Lung (tissue), 12 donors: Measurements from ENCODE around the gene SPG7. TPM values are rescaled to one million over a fixed set of nuclear protein-coding genes. Genes with fewer than 3 reads are reported as not detected.

ENCODE experiments used
- ATAC-seq: fragments of 200-7000 bp; cut with Tn5 transposase; one replicate; pipeline ENCODE4 v1.9.1; 2020; ENCODE audit warnings: moderate number of reproducible peaks; ENCODE audit not compliant: insufficient read depth, low FRiP score
- DNase-seq, 3 donors: peaks; one replicate each; pipeline ENCODE4 v3.0.0-alpha.2; 2013 to 2017
- H3K27ac ChIP-seq, 2 donors: one replicate each; pipeline ENCODE4 v1.5.1; 2013; ENCODE audit warnings: mild to moderate bottlenecking in 2 of 2, moderate library complexity in 2 of 2, control low read depth in 1 of 2, inconsistent platforms in 1 of 2, low read depth in 1 of 2, low read length in 1 of 2
- H3K27me3 ChIP-seq, 3 donors: one replicate each; pipeline ENCODE4 v1.5.1; 2013; ENCODE audit warnings: low read length in 2 of 3; ENCODE audit not compliant: control insufficient read depth in 3 of 3, insufficient read depth in 3 of 3
- H3K36me3 ChIP-seq, 4 donors: one replicate each; pipeline ENCODE4 v1.5.1; 2013; ENCODE audit warnings: low read length in 4 of 4, mild to moderate bottlenecking in 1 of 4, moderate library complexity in 1 of 4; ENCODE audit not compliant: control insufficient read depth in 4 of 4, insufficient read depth in 4 of 4
- H3K4me1 ChIP-seq, 5 donors: one replicate each; pipeline ENCODE4 v1.5.1; 2013; ENCODE audit warnings: low read length in 5 of 5, mild to moderate bottlenecking in 2 of 5, moderate library complexity in 1 of 5; ENCODE audit not compliant: control insufficient read depth in 5 of 5, insufficient read depth in 5 of 5
- H3K4me3 ChIP-seq: one replicate; pipeline ENCODE4 v1.5.1; 2013; ENCODE audit warnings: mild to moderate bottlenecking, control low read depth, moderate library complexity
- H3K9ac ChIP-seq, 2 donors: one replicate each; pipeline ENCODE4 v1.5.1; 2013; ENCODE audit warnings: low read length in 2 of 2, control low read depth in 1 of 2; ENCODE audit not compliant: insufficient read depth in 1 of 2
- H3K9me3 ChIP-seq, 4 donors: one replicate each; pipeline ENCODE4 v1.5.1; 2013; ENCODE audit warnings: low read length in 3 of 4, mild to moderate bottlenecking in 1 of 4, moderate library complexity in 1 of 4; ENCODE audit not compliant: control insufficient read depth in 4 of 4, insufficient read depth in 3 of 4
- WGBS, 2 donors: extraction: QIAGEN DNeasy Blood & Tissue Kit; methylation state at CpG; one replicate each; pipeline ENCODE4 v1.1.7; 2013; 5-methylcytosine and 5-hydroxymethylcytosine counted together
- polyA plus RNA-seq, 2 donors: library from polyadenylated mRNA; stranded (reverse); fragments of 200-250 nt; gene quantifications; one replicate each; pipeline ENCODE4 v1.2.1, GENCODE V29; 2013
- total RNA-seq, 2 donors: library from RNA; depleted of rRNA in 1 of 2; stranded (reverse); fragments of >200 nt in 1 of 2; gene quantifications; one replicate each; pipeline ENCODE4 v1.2.1, GENCODE V29; 2014 to 2021
- TF ChIP-seq, protein P1 (sequence below): IDR thresholded peaks from 2 replicates; pipeline ENCODE4 v1.5.1; 2012; ENCODE audit warnings: mild to moderate bottlenecking; ENCODE audit errors: control extremely low read depth, extremely low read depth
- donor health status: control.
- donor health status: control.
- donor health status: Bipolar disorder and iron deficiency.
- donor health status: healthy.
- donor health status: DM: yes; HTN: yes; CAD: no.

Gene SPG7
- total and polyA plus RNA-seq, 4 donors = 59.0 to 114 (median 95.4) TPM

GRCh38 chr16:89498839-89499238 lies 9.4 kb upstream of the SPG7 start:
- ATAC-seq (no peak), DNase-seq (peak in 1 of 3 donors; percentile 35)
- Histone ChIP-seq H3K27ac (no peak overlapping the region), H3K9me3 (no peaks in the 10 kb centered on the region), H3K27me3 (no peaks in the 10 kb centered on the region), H3K4me1 (peaks cover 0 to 4% (median 0%) of the 10 kb centered on the region in 5 donors), H3K9ac (no peak overlapping the region), H3K4me3 (no peak overlapping the region), H3K36me3 (peaks cover 0 to 3% (median 0%) of the 10 kb centered on the region in 4 donors)
- 87 to 88% methylated on average over 10 of the region's 10 CpGs for whole genome bisulfite sequencing, 2 donors
- TF ChIP-seq, protein P1, sequence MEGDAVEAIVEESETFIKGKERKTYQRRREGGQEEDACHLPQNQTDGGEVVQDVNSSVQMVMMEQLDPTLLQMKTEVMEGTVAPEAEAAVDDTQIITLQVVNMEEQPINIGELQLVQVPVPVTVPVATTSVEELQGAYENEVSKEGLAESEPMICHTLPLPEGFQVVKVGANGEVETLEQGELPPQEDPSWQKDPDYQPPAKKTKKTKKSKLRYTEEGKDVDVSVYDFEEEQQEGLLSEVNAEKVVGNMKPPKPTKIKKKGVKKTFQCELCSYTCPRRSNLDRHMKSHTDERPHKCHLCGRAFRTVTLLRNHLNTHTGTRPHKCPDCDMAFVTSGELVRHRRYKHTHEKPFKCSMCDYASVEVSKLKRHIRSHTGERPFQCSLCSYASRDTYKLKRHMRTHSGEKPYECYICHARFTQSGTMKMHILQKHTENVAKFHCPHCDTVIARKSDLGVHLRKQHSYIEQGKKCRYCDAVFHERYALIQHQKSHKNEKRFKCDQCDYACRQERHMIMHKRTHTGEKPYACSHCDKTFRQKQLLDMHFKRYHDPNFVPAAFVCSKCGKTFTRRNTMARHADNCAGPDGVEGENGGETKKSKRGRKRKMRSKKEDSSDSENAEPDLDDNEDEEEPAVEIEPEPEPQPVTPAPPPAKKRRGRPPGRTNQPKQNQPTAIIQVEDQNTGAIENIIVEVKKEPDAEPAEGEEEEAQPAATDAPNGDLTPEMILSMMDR = no peak

DNA sequence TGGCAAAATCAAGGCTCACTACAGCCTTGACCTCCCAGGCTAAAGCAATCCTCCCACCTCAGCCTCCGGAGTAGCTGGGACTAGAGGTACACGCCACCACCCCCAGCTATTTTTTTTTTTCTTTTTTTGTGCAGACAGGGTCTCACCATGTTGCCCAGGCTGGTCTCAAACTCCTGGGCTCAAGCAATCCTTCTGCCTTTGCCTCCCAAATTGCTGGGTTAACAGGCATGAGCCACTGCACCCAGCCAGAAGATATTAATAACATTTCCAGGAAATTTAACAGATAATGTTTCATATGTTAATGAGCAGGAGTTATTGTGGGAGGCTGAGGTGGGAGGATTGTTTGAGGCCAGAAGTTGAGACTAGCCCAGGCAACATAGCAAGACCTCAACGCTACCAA lies 8.4 kb upstream of the SPG7 start:
- 93 to 100% methylated on average over 3 of the region's 3 CpGs for WGBS, 2 donors
- no peak overlapping the region for H3K4me3 ChIP-seq
- no peaks in the 10 kb centered on the region for H3K27me3 ChIP-seq
- TF ChIP-seq, protein P1 = no peak
- no peak overlapping the region for H3K9ac ChIP-seq
- peaks cover 0 to 3% (median 0%) of the 10 kb centered on the region in 4 donors for H3K36me3 ChIP-seq
- ATAC-seq = no peak
- H3K9me3 ChIP-seq = no peaks in the 10 kb centered on the region
- H3K27ac ChIP-seq = no peak overlapping the region
- H3K4me1 ChIP-seq = peaks cover 0 to 4% (median 0%) of the 10 kb centered on the region in 5 donors
- no peak for DNase-seq

DNA sequence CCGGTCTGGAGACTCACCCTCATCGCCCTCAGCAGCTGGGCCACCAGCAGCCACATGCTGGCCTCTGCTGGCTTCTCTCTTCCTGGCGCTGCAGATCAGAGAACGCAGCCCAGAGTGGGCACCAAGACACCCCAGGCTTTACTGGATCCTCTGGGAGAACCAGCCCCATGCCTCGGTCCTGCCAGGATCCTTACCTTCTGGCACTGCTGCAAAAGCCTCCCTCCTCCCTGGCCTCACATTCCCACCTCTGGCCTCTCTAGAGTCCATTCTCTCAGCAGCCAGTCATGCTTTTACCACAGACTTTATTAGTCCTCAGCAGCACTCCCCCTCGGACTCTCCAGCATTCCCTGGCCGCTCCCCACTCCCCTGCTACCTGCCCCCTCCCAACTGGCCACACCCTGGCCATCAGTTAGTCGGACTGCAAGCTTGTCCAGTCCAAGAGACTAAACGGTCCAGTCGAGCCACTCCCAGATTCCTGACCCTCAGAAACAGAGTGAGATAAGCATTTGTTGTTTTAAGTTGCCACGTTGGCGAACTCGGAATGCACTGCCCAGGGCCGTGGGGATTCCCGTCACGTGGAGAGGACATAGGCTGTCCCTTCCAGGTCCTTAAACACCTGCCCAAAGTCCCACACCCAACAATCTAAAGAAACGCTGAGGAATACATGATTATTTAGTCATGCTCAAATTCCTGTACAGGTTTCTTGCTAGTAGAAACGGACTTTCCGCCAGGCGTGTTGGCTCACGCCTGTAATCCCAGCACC lies 5.9 kb upstream of the SPG7 start:
- Histone ChIP-seq H3K4me1 (peaks cover 10 to 19% (median 15%) of the 10 kb centered on the region in 5 donors), H3K9ac (no peak overlapping the region), H3K36me3 (peaks cover 0 to 3% (median 0%) of the 10 kb centered on the region in 4 donors), H3K27me3 (no peaks in the 10 kb centered on the region), H3K27ac (peak overlapping the region in 1 of 2 donors; percentile 80), H3K4me3 (no peak overlapping the region), H3K9me3 (no peaks in the 10 kb centered on the region)
- TF ChIP-seq, protein P1 = no peak
- 54 to 76% methylated on average over 21 of the region's 21 CpGs for WGBS, 2 donors
- DNase-seq (no peak), ATAC-seq (peak; percentile 30)
